Measurements from ENCODE around the gene TMEM169. TPM values are rescaled to one million over a fixed set of nuclear protein-coding genes. Genes with fewer than 3 reads are reported as not detected.

Gene TMEM169
- total RNA-seq, 1 donor from 2014 or later, result 29.7 TPM

DNA sequence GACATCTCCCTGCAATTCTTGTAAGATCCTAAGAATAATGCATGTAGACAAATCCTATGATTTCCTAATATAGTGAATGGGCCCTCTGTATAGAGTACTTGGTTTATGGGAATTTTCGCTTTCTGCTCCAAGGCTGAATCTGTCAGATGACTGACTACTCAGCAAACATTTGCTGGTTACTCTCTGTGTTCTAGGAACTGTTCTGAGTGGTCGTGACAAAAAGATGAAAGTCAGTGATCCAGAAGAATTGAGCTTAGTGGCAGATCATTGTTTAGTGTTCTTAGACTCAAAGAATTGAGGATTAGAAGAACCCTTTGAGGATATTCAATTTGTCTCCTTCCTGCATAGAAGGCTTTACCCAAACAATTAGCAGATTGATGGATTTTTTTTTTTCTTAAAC, 37.4 kb downstream of the TMEM169 start:
- H3K4me1 Mint-ChIP-seq, result peaks cover 54% of the 10 kb centered on the region
- peaks cover 44% of the 10 kb centered on the region for H3K36me3 Mint-ChIP-seq (ENCODE audit: low read depth)
- no peak for DNase-seq (ENCODE audit: low read depth, low spot score)
- H3K27ac Mint-ChIP-seq (ENCODE audit: unreplicated experiment), result peak overlapping the region; percentile 2
- TF ChIP-seq, protein P1, sequence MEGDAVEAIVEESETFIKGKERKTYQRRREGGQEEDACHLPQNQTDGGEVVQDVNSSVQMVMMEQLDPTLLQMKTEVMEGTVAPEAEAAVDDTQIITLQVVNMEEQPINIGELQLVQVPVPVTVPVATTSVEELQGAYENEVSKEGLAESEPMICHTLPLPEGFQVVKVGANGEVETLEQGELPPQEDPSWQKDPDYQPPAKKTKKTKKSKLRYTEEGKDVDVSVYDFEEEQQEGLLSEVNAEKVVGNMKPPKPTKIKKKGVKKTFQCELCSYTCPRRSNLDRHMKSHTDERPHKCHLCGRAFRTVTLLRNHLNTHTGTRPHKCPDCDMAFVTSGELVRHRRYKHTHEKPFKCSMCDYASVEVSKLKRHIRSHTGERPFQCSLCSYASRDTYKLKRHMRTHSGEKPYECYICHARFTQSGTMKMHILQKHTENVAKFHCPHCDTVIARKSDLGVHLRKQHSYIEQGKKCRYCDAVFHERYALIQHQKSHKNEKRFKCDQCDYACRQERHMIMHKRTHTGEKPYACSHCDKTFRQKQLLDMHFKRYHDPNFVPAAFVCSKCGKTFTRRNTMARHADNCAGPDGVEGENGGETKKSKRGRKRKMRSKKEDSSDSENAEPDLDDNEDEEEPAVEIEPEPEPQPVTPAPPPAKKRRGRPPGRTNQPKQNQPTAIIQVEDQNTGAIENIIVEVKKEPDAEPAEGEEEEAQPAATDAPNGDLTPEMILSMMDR (conservative IDR thresholded peaks at IDR 0.05), result no peak
- peak overlapping the region; percentile 44 for H3K4me3 Mint-ChIP-seq
- H3K27me3 Mint-ChIP-seq (ENCODE audit: low read depth), result no peaks in the 10 kb centered on the region
- no peaks in the 10 kb centered on the region for H3K9me3 Mint-ChIP-seq

DNA sequence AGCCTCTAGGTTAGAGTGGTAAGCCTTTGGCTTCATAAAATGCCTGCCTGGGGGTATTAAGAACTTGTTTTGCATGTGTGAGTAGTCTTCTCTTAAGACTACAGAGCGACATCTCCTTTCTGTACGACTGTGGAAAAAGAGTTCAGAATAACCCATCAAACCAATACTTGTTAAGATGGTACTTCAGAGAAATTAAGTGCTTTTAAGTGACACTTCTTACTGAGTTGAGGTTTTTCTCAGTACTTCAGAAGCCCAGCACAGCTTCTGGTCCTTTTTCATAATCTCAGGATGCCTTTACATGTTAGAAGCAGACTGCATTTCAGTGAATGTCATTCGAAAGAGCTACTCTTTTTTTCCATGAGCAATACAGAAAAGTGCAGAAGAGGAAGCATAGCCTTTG, 38.3 kb downstream of the TMEM169 start:
- Mint-ChIP-seq H3K4me1 (peaks cover 46% of the 10 kb centered on the region), H3K27ac (ENCODE audit: unreplicated experiment) (no peak overlapping the region), H3K4me3 (peak overlapping the region; percentile 21), H3K27me3 (ENCODE audit: low read depth) (no peaks in the 10 kb centered on the region), H3K36me3 (ENCODE audit: low read depth) (peaks cover 44% of the 10 kb centered on the region), H3K9me3 (no peaks in the 10 kb centered on the region)
- no peak for DNase-seq (ENCODE audit: low read depth, low spot score)
- TF ChIP-seq, protein P1 (conservative IDR thresholded peaks at IDR 0.05), result no peak

DNA sequence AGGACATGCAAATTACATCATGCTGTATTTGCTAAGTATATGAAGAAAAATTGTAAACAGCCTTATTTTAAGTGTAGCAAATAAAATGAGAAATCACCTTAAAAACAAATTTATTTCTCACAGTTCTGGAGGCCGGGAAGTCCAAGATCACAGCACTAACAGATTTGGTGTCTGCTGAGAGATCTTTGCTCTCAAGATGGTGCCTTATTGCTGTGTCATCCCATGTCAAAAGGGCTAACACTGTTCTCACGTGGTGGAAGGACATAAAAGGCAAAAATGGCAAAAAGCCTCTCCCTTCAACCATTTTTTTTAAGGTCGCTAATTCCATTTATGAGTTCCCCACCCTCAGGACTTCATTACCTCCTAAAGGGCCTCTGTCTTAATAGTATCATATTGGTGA, 39.5 kb downstream of the TMEM169 start:
- Mint-ChIP-seq H3K9me3 (no peaks in the 10 kb centered on the region), H3K36me3 (ENCODE audit: low read depth) (peaks cover 38% of the 10 kb centered on the region), H3K4me3 (no peak overlapping the region), H3K4me1 (peaks cover 36% of the 10 kb centered on the region), H3K27ac (ENCODE audit: unreplicated experiment) (no peak overlapping the region), H3K27me3 (ENCODE audit: low read depth) (no peaks in the 10 kb centered on the region)
- no peak for DNase-seq (ENCODE audit: low read depth, low spot score)
- TF ChIP-seq, protein P1 (conservative IDR thresholded peaks at IDR 0.05), result no peak

DNA sequence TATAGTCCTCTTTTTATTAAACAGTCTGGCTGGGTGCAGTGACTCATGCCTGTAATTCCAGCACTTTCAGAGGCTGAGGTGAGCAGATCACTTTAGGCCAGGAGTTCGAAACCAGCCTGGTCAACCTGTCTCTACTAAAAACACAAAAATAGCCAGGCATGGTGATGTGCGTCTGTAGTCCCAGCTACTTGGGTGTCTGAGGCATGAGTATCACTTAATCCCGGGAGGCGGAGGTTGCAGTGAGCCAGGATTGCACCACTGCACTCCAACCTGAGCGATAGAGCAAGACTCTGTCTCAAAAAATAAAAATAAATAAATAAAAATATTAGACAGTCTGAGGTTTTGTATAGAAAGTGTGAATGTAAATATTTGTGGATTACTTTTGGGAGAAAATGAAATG, 45.2 kb downstream of the TMEM169 start:
- DNase-seq (ENCODE audit: low read depth, low spot score), result no peak
- Mint-ChIP-seq H3K36me3 (ENCODE audit: low read depth) (peaks cover 26% of the 10 kb centered on the region), H3K4me1 (peaks cover 5% of the 10 kb centered on the region), H3K27me3 (ENCODE audit: low read depth) (no peaks in the 10 kb centered on the region), H3K4me3 (no peak overlapping the region), H3K9me3 (no peaks in the 10 kb centered on the region), H3K27ac (ENCODE audit: unreplicated experiment) (no peak overlapping the region)
- TF ChIP-seq, protein P1 (conservative IDR thresholded peaks at IDR 0.05), result no peak

DNA sequence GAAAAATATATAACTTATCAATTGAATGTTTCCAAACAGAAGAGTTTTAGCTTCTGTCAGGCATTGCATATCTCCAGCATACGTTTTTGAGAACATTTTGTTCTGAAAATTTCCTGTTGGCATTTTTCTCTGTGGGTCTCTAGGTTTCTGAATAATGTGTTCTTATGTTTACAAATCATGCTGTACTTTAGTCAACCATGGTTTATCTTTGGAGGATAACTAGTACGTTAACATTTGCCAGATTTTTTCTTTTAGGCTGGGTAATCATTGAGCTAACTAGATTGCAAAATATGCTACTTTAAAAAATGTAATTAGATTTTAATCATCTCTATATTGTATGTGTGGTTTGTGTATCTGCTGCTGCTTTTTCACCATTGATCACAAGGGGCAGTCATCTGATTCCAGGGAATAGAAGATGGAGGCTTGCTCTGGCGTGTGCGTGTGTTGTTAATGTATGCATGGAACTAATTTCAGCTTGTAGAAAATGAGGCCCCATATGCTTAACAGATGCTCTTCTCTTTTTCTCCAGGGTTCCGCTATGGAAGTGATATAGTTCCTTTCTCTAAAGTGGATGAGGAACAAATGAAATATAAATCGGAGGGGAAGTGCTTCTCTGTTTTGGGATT, 48.7 kb downstream of the TMEM169 start:
- TF ChIP-seq, protein P1 (conservative IDR thresholded peaks at IDR 0.05), result peak; percentile 27
- H3K36me3 Mint-ChIP-seq (ENCODE audit: low read depth), result peaks cover 34% of the 10 kb centered on the region
- no peak for DNase-seq (ENCODE audit: low read depth, low spot score)
- H3K4me1 Mint-ChIP-seq, result peaks cover 5% of the 10 kb centered on the region
- H3K4me3 Mint-ChIP-seq, result no peak overlapping the region
- H3K27me3 Mint-ChIP-seq (ENCODE audit: low read depth), result no peaks in the 10 kb centered on the region
- no peaks in the 10 kb centered on the region for H3K9me3 Mint-ChIP-seq
- no peak overlapping the region for H3K27ac Mint-ChIP-seq (ENCODE audit: unreplicated experiment)

Data from neural crest cell (in vitro differentiated cells).